ENCODE results near the gene CDKL4.

The CDKL4 gene

DNA sequence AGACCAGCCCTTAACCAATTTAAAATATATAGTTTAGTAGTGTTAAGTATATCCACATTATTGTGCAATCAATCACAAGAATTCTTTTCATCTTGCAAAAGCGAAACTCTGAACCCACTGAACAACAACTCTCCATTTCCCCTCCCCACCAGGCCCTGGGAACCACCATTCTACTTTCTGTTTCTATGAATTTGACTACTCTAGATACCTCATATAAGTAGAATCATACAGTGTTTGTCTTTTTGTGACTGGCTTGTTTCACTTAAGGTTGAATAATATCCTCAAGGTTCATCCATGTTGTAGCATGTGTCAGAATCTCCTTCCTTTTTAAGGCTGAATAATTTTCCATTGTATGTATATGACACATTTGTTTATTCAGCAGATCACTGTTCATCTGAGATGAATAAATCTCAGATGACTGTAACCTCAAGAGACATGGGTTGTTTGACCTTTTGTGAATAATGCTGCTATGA lies 114.8 kb downstream of the CDKL4 start:
- TF ChIP-seq, protein P1, sequence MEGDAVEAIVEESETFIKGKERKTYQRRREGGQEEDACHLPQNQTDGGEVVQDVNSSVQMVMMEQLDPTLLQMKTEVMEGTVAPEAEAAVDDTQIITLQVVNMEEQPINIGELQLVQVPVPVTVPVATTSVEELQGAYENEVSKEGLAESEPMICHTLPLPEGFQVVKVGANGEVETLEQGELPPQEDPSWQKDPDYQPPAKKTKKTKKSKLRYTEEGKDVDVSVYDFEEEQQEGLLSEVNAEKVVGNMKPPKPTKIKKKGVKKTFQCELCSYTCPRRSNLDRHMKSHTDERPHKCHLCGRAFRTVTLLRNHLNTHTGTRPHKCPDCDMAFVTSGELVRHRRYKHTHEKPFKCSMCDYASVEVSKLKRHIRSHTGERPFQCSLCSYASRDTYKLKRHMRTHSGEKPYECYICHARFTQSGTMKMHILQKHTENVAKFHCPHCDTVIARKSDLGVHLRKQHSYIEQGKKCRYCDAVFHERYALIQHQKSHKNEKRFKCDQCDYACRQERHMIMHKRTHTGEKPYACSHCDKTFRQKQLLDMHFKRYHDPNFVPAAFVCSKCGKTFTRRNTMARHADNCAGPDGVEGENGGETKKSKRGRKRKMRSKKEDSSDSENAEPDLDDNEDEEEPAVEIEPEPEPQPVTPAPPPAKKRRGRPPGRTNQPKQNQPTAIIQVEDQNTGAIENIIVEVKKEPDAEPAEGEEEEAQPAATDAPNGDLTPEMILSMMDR (IDR thresholded peaks at IDR 0.05; ENCODE audit: low read depth, low read length), result no peak
- DNase-seq (ENCODE audit: extremely low read depth, low read depth), result no peak

DNA sequence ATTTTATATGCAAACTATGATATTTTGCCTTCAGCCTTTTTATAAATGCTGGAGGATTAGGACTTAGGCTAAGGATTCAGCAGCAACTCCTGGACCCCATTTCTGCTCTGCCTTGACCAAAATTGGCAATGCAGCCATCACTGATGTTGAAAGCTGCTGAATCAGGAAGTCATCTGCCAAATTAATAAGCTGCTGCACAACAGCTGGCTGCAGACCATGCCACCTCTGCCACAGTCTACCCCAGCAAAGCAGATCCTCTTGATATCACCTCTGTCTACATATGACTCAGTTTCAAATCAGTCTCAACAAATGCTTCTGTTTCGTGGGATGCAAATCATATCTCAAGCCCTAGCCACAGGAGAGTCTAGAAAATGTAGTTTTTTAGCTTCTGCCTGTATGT lies 115.8 kb downstream of the CDKL4 start:
- DNase-seq (ENCODE audit: extremely low read depth, low read depth), result no peak
- TF ChIP-seq, protein P1 (IDR thresholded peaks at IDR 0.05; ENCODE audit: low read depth, low read length), result no peak

Measured in AG09319 (cell line).